ENCODE data around the gene CASZ1.

- TF ChIP-seq CTCF (IDR thresholded peaks at IDR 0.05), result no peak
- no peak for TF ChIP-seq POLR2A (IDR thresholded peaks at IDR 0.05)
Observed at GRCh38 chr1:10624256-10625050, 172.0 kb downstream of the CASZ1 start.

All from testis (tissue), 2 donors.